Measurements from ENCODE around the gene GORASP2.
A peak's percentile ranks its signal among the peaks of the same experiment; 100 is the strongest.

GORASP2 gene

DNA sequence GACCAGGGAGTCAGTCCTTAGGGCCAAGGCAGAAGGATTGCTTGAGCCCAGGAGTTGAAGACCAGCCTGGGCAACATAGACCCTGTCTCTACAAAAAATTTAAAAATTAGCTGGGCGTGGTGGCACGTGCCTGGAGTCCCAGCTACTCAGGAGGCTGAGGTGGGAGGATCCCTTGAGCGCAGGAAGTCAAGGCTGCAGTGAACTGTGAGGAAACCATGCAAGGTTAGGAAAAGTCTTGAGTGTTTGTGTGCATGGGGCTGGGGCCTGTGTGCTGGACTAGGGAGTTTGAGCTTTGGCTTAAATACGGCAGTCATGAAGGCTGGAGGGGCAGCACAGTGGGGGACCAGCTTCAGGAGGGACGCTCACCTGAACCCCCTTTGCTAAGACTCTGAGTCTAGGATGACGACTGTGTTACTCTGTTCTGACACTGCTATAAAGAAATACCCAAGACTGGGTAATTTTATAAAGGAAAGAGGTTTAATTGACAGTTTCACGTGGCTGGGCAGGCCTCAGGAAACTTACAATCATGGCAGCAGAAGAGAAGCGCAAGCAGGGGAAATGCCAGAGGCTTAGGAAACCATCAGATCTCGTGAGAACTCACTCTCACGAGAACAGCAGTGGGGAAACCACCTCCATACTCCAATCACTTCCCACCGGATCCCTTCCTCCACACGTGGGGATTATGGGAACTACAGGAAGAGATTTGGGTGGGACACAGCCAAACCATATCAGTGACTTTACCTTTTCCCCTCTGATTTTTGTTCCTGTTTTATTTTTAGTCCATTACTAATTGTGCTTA lies 39.4 kb downstream of the GORASP2 start:
- no peak for DNase-seq

GRCh38 chr2:170969030-170969429 lies 40.0 kb downstream of the GORASP2 start:
- DNase-seq = no peak

DNA sequence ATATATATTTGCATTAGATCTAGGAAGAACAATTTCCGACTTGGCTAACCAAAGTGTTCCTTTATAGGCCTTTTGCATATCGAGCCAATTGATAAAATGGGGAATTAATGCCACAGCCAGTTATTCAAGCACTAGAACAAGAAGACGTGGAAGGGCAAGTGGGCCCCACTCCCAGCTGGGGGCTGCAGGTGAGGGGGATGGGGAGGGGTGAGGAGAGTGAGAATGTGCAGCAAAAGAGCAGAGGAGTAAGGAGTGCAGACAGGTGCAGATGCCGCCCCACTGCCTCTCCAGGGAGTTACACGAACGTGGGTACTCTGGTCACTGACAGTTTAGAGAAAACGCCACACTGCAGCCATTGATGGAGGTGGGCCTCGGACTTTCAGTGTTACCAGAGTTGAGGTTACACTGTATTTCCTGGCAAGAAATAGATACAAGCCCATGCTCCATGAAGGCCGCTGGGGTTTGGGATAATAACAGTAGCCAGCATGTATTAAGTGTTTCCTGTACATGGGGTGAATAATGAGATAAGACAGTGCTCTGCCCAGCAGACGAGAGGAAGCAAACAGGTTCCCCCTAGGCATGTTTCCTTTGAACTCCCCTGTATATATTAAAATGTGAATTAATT lies 40.9 kb downstream of the GORASP2 start:
- no peak for DNase-seq

DNA sequence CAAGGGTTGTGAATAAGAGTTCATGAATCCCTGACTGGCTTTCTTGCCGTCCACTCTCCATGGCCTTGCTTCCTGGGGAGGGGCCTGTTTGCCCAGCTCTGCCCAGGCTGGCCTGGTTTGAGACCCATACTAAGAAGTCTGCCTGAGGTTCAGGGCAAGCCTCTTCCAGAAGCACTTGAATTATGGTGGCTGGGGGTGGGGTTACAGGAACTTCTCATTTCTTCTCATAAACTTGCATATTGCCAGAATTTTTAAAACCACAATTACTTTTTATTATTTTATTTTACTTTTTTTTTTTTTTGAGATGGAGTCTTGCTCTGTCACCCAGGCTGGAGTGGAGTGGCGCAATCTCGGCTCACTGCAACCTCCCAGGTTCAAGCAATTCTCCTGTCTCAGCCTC lies 42.0 kb downstream of the GORASP2 start:
- DNase-seq = no peak

DNA sequence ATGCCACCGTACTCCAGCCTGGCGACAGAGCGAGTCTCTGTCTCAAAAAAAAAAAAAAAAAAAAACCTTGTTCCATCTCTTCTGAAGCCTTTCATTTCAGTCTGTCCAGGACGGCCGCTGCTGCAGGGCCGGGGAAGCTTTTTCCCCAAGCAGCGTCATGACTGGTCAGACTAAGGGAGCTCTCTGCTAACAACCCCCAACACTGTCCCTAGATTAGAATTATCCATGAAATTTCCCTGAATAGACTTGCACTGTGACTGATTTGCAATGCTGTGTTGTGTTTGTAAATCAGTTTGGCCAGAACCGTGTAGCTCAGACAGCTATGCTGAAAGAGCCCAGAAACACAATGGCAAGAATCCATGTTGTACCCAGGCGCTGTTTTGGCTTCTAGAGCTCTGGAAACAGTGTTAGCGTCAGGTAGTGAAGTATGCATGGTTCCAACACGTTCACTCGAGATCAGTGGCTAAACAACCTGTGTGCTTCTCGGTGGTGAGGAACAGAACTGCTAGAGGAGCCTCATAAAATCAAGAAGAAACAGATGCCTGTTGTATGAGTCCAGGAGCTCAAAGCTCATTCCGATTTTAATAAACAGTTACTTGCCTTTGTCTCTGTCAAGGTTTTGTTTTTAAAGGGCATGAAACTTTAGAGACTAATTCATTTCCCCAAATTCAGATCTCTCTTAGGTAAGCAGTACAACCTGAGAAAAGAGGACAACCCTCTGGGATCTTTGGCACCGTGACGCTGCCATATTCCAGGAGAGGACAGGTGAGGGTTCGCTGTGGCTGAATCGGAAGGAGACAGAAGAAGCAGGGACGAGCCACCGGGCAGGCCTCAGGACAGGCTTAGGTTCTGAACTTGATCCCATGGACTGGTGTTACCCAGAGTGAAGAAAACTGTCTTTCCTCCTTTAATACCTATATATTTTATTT lies 43.5 kb downstream of the GORASP2 start:
- DNase-seq = no peak

- no peak for DNase-seq
Observed at GRCh38 chr2:170973225-170973491, 44.1 kb downstream of the GORASP2 start.

- peak; percentile 83 for DNase-seq
Observed at GRCh38 chr2:170973492-170974303, 44.6 kb downstream of the GORASP2 start.

- no peak for DNase-seq
Observed at GRCh38 chr2:170974304-170974993, 45.4 kb downstream of the GORASP2 start.

DNA sequence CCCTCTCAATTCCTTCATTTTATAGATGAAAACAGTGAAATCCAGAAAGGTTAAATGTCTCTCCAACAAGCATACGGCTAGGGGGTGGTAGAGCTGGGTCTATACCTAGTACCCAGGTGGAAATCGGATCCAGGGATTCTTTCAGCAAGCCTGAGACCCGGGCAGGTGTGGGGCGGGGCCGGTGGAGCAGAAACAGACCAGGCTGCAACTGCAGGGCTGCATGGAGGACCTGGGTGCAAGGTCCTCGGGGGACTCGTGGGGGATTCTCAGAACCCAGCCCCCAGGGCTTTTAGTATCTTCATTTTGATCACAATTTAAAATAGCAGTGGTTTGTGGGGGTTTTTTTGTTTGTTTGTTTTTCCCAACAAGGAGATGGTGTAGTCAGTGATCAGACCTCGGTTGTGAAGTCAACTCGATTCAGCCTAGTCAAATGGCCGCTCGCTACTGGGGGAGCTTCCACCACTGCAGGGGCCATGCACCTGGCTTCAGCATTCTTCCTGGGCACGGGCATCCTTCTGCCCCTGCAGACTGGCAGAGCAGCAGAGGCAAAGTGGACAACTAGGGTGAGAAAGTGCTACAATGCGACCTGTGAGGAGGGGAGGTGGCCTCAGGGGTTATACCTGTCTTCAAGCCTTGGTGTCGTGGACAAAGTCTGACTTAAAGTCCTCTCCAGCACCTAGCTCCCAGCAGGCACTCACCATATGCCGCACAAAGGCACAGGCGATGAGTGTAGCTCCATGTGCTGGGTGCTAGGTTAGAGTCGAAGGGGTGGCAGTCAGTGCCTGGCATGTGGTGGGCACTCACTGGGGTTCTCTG lies 46.3 kb downstream of the GORASP2 start:
- DNase-seq = no peak

DNA sequence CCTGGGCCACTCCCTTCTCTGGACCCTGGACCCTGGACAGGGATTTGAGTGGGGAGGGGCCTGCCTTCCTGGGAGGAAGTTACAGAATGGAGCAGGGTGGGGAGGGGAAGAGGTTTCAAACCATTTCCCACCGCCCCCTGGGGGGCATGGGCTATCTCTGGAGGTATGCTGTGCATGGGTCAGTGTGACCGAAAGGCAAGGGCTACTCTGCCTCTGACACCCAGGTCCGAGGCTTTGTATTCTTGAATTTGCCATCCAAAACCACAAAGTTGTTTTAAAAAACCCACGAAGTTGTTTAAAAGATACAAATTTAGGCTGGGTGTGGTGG lies 46.9 kb downstream of the GORASP2 start:
- no peak for DNase-seq

- no peak for DNase-seq
Observed at GRCh38 chr2:170984079-170984478, 55.0 kb downstream of the GORASP2 start.

DNA sequence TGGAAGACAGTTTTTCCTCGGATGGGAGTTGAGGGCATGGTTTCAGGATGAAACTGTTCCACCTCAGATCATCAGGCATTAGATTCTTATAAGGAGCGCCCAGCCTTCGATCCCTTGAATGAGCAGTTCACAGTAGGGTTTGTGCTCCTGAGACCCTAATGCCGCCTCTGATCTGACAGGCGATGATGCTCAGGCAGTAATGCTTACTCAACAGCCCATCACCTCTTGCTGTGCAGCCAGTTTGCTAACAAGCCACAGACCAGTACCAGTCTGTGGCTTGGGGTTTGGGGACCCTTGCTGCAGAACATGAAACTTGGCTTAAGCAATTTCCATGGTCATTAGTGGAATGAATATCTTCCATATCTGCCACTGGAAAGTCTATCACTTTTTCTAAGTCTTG lies 56.4 kb downstream of the GORASP2 start:
- DNase-seq = no peak

DNA sequence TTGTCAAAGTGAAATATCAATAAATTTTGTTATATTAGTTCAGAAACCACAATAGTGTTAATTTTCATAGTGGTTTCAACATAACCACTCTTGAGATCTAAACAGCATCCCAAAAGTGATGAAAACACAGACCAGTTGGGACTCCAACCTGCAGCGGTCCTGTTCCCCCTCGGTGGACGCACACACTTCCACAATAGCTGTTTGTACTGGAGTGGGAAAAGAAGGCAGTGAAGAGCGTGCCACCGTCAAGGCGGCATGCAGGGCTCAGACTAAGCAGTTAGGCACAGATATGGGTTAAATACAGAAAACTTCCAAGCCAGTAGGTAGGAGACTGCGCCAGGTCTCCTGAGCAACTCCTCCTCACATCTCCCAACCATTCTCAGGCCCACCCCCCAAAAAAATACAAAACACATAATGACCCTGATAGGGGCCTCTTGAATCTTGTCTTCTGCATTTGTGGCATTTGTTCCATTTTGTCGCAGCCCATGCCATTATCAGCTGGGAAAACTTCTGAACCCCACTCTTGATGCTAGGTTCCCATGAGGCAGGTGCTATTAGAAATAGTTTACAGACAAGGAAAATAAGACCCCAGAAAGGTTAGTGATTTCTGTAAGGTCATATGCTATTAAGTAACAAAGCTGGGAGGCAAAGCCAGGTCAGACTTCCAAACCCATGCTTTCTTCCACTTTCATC lies 57.7 kb downstream of the GORASP2 start:
- DNase-seq = no peak

GRCh38 chr2:170991398-170992182 lies 62.5 kb downstream of the GORASP2 start:
- no peak for DNase-seq

DNA sequence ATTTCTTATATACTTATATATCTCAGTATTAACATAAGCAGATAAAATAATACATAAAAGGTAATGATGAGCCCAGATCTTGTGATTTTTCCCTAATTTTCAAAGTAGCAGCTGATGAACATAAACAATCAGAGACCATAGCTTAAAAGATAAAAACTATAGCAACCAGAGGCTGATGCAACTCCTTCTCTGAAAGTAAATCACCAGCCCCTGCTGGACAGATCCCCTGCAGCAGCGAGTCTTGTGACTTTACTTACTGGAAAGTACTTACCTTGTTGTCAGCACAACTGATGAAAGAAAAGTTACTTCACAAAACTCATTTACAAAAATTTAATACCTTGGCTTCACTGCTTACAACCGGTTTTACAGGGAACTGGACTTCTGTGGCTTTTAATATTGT lies 67.3 kb downstream of the GORASP2 start:
- no peak for DNase-seq

DNA sequence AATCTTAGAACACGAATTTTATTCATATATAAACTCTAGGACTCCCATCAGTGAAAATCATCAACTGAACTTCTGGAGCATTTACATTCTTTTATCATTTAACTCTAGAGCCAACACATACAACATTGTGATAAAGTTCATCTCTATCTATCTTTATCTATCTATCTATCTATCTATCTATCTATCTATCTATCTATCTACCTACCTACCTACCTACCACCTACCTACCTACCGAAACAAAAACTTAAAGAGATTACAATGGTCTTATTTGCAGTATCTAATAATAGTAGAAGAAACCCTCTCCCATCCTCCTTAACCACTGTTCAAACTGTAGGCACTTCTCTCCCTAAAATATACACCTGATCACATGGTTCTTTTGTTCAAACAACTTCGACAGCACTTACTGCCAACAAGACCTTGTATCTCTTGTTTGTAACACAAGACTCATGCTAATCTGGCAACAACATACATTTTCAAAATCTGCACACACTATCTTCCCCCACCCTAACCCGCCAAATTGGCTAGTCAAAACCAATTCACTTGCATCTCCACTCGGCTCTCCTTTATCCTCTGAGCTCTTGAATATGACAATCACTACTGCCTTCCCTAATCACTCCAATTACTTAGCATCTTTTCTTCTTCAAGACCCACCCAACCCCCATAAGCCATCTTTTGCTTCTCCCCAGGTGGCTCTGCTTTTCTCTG lies 69.0 kb downstream of the GORASP2 start:
- DNase-seq = no peak

DNA sequence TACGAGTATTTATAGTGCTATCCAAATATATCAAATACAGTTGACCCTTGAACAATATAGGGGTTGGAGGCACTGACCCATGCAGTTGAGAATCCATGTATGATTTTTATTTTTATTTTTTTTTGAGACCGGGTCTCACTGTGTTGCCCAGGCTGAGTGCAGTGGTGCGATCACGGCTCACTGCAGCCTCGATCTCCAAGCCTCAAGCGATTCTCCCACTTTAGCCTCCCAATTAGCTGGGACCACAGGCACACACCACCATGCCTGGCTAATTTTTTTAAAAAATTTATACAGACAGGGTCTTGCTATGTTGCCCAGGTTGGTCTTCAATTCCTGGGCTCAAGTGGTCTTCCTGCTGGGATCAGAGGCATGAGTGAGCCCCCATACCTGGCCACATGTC lies 70.6 kb downstream of the GORASP2 start:
- DNase-seq = no peak

GRCh38 chr2:171004363-171004762 lies 75.3 kb downstream of the GORASP2 start:
- no peak for DNase-seq

- no peak for DNase-seq
Observed at GRCh38 chr2:171004833-171005232, 75.8 kb downstream of the GORASP2 start.
